GM20000 (cell line): Measurements from ENCODE around the gene CCL20.

Experiments
- DNase-seq: peaks from one replicate; pipeline ENCODE4 v3.0.0; 2012; ENCODE audit warnings: low spot score
- TF ChIP-seq, protein P1 (sequence below): IDR thresholded peaks from 2 replicates; pipeline ENCODE4 v1.5.1; 2012; ENCODE audit warnings: mild to moderate bottlenecking, control low read depth; ENCODE audit errors: extremely low read depth, missing control alignments

CCL20 gene, protein sequence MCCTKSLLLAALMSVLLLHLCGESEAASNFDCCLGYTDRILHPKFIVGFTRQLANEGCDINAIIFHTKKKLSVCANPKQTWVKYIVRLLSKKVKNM

DNA sequence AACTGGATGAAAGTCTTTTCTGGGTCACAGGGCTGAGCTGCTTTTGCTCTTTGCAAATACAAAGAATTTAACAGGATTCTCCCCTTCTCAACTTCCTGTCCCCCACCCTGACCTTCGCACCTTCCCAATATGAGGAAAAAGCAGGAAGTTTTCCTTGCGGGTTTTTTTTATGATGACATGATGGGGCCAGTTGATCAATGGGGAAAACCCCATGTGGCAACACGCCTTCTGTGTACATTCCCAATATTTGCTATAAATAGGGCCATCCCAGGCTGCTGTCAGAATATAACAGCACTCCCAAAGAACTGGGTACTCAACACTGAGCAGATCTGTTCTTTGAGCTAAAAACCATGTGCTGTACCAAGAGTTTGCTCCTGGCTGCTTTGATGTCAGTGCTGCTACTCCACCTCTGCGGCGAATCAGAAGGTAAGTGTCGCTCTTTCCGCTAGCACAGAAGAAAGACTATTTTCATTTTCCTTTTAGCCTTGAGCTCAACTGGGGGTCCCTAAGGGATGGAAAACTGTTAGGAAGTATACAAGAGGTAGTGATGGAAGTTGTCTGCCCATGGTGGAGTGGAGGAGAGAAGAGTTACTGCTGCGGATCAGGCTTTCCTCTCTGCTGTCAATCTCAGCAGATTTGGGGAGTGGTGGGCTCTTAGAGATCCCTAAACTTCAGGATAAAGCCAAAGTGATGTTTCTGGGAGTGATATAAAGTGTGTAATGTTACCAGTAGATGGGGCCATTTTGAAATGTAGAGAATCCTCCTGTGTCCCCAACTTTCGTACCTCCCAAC is at the start of gene CCL20:
Gene CCL20 (plus strand): TSS at position 281 of the 792 bp plus-strand sequence. CDS start 70 bp downstream, at position 351.
- no peak for DNase-seq
- TF ChIP-seq, protein P1, sequence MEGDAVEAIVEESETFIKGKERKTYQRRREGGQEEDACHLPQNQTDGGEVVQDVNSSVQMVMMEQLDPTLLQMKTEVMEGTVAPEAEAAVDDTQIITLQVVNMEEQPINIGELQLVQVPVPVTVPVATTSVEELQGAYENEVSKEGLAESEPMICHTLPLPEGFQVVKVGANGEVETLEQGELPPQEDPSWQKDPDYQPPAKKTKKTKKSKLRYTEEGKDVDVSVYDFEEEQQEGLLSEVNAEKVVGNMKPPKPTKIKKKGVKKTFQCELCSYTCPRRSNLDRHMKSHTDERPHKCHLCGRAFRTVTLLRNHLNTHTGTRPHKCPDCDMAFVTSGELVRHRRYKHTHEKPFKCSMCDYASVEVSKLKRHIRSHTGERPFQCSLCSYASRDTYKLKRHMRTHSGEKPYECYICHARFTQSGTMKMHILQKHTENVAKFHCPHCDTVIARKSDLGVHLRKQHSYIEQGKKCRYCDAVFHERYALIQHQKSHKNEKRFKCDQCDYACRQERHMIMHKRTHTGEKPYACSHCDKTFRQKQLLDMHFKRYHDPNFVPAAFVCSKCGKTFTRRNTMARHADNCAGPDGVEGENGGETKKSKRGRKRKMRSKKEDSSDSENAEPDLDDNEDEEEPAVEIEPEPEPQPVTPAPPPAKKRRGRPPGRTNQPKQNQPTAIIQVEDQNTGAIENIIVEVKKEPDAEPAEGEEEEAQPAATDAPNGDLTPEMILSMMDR = no peak

DNA sequence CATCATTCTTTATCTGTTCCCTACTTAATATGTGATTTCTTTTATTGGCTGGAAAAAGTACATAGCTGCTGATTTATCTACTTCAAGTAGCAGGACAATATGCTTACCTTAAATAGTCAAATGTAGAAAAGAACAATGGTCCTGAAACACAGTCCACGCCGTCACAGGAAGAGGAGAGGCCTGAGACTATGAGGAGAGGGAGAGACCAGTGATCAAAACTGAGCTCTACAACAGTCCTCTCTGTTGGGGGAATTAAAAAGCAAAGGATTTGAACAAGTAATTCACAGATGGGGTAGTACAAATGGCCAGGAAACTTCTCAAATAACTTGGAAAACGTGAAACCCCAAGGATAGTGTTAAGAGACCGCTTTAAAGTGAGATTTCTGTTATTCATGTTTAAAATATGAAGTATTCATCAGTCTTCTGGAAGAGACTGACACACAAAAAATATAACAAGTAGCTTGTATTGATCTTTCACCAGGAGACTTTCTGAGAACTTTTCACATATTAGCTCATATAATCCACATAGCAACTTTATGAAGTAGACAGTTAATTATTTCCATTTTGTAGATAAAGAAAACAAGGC is 47.8 kb upstream of the CCL20 start:
- DNase-seq = no peak
- TF ChIP-seq, protein P1 = no peak

DNA sequence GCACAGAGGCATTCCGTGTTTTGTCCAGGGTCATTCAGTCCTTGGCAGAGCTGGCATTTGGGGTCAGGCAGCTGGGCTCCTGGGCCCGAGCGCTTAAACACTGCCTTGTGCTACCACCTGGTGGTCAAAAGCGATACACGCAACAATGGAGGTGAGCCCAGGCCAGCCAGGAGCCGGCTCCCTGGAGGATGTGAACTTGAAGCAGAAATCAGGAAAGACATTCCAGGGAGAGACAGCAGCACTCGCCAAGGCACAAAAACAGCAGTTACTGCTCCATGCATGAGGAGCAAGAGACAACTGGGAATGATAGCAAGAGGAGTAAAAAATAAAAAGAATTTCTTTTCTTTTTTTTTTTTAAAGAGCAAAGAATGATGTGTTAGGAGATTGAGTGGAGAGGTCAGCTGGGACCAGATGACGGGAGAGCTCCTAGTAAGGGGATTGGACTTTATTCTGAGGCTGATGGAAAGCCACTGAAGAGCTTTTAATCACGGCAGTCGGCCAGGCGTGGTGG is 47.2 kb upstream of the CCL20 start:
- TF ChIP-seq, protein P1 = peak; percentile 61
- peak; percentile 84 for DNase-seq

DNA sequence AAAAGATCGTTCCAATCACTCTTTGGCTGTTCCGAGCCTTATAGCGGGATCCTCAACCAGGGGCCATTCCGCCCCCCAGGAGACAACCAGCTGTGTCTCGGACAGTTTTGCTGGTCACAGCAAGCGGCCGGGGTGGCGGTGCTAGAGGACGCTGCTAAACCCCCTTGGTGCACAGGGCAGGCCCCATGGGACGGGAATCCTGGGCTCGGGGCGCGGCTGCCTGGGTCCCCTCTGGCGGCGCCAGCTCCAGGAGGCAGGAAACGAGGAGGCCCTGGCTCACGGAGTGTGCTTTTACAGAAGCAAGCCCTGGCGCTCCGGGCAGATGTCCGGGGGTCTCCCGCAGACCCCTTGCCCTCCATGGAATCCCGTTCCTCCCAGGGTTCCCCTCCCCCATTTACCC is 45.8 kb upstream of the CCL20 start:
- TF ChIP-seq, protein P1 = no peak

DNA sequence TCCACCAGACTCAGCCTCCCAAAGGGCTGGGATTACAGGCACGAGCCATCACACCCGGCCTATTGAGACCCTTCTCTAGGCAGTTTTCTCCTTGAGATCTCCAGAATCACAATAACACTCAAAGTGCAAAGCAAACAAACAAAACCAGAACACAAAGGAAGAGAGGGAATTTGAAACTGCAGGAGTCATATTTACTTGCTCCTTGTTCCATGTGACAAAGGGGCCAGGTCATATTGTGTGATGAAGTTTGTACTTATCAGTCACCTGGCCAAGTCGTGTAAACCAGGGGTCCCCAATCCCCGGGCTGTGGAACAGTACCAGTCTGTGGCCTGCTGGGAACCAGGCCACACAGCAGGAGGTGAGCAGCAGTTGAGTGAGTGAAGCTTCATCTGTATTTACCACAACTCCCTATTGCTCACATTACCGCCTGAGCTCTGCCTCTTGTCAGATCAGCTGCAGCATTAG is 41.4 kb upstream of the CCL20 start:
- TF ChIP-seq, protein P1 = no peak
- no peak for DNase-seq

More for the DNA sequence above, 45.8 kb upstream of the CCL20 start:
- DNase-seq = no peak

DNA sequence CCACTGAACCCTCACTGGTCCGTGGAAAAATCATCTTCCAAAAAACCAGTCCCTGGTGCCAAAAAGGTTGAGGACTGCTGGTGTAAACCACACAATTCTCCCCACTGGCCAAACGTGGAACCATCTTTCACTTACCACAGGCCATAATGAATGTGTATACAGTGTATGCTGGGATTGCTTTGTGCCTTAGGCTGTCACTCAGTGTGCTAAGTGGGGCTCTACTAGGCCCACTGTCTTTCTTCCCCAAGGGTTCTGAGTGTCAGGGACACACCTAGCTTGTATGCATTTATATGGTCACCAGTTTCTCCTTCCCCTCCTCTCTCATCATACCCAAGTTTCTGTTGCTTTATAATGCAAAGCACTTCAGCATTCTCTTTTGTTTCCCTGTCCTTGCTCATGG is 40.7 kb upstream of the CCL20 start:
- TF ChIP-seq, protein P1 = no peak
- DNase-seq = no peak
